ENCODE data around the gene CRK. TPM values are rescaled to one million over a fixed set of nuclear protein-coding genes. Genes with fewer than 3 reads are reported as not detected.

CRK gene
- total RNA-seq, 2 donors from 2014 or later = 12.5 to 17.7 TPM

DNA sequence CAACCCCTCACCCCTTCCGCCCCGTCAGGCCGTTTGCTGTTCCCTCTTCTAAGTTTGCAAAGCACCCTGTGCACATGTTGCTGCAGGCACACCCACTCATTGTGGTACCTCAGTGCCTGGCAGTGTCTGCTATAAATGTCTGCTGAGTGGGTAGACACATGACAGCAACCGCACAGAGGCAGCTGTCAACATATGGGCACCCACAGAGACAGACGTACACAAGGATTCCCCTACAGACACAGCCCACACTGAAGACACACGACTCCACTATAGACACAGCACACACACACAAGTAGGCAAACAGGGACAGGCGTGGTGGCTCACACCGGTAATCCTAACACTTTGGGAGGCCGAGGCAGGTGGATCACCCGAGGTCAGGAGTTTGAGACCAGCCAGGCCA, 17.8 kb upstream of the CRK start:
- H3K36me3 Mint-ChIP-seq = peaks cover 4 to 8% of the 10 kb centered on the region in 2 donors
- peak; percentile 39 to 62 for ATAC-seq

GRCh38 chr17:1473170-1473569, 17.1 kb upstream of the CRK start:
- ATAC-seq = peak; percentile 39 to 63
- Mint-ChIP-seq H3K9me3 (peaks cover 0 to 4% of the 10 kb centered on the region in 2 donors), H3K27ac (no peak overlapping the region), H3K36me3 (peaks cover 4 to 14% of the 10 kb centered on the region in 2 donors)
- no peak for DNase-seq (ENCODE audit: low spot score in 2 of 2)

More for the DNA sequence above, 17.8 kb upstream of the CRK start:
- Mint-ChIP-seq H3K9me3 (peaks cover 0 to 1% of the 10 kb centered on the region in 2 donors), H3K27ac (no peak overlapping the region)
- DNase-seq (ENCODE audit: low spot score in 2 of 2) = no peak

GRCh38 chr17:1471911-1472821, 16.1 kb upstream of the CRK start:
- H3K36me3 Mint-ChIP-seq = peaks cover 0 to 14% of the 10 kb centered on the region in 2 donors
- ATAC-seq (no peak), DNase-seq (ENCODE audit: low spot score in 2 of 2) (no peak)

DNA sequence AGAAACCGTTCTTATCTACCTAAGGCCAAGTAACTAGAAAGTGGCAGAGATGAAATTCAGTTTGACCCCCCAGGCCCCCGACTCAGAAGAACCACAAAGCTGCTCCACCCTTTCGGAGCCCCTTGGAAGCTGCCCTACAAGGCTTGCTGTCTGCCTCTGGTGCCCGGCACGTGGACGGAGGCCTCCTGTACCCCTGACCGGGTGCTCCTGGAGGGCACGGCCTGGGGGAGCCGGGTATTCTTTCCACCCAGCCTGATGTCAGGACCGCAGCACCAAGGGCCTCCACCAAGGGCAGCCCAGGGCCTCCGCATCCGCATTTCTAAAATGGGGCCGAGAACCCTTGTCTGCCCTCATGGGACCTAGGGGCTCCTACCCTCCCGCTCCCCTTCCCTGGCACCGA, 15.5 kb upstream of the CRK start:
- H3K36me3 Mint-ChIP-seq = peaks cover 0 to 14% of the 10 kb centered on the region in 2 donors
- ATAC-seq (no peak), DNase-seq (ENCODE audit: low spot score in 2 of 2) (no peak)
- no peak overlapping the region for H3K27ac Mint-ChIP-seq
- peaks cover 0 to 4% of the 10 kb centered on the region in 2 donors for H3K9me3 Mint-ChIP-seq

More at GRCh38 chr17:1471911-1472821, 16.1 kb upstream of the CRK start:
- Mint-ChIP-seq H3K27ac (no peak overlapping the region), H3K9me3 (peaks cover 0 to 4% of the 10 kb centered on the region in 2 donors)

- DNase-seq (ENCODE audit: low spot score in 2 of 2) (no peak), ATAC-seq (no peak)
- H3K27ac Mint-ChIP-seq = no peak overlapping the region
- H3K9me3 Mint-ChIP-seq = peaks cover 0 to 4% of the 10 kb centered on the region in 2 donors
- peaks cover 0 to 14% of the 10 kb centered on the region in 2 donors for H3K36me3 Mint-ChIP-seq
Observed at GRCh38 chr17:1470755-1471462, 14.9 kb upstream of the CRK start.

DNA sequence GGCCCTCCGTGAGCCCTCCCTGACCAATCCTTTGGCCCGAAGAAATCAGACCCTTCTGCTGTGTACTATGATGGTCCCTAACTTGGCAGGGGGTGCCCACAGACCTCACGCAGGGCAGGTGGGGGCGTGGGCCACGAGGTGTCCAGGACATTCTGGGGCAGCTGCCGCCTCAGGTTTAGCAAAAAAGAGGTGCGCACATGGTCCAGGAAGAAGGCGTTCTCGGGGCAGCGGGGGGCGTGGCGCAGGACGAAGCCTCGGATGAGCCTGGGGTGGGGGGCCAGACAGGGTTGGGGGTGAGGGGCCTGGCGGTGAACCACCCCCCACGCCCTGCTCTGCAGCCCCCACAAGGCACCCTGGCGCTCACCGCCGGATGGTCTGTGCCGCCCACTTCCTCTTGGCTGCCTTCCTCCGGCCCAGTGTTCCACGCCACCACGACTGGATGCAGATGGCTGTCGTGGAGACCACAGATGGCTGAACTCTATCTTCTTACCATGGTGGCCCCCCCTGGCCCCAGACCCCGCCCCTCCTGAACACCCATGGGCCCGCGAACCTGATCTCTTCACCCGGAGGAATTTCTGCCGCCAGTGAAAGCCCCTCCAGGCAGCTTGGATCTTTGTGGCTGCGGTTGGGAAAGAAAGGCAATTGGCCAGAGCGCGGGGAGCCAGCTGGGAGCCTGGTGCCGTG, 14.2 kb upstream of the CRK start:
- Mint-ChIP-seq H3K9me3 (peaks cover 0 to 4% of the 10 kb centered on the region in 2 donors), H3K27ac (no peak overlapping the region), H3K36me3 (peaks cover 0 to 14% of the 10 kb centered on the region in 2 donors)
- ATAC-seq (no peak), DNase-seq (ENCODE audit: low spot score in 2 of 2) (no peak)

DNA sequence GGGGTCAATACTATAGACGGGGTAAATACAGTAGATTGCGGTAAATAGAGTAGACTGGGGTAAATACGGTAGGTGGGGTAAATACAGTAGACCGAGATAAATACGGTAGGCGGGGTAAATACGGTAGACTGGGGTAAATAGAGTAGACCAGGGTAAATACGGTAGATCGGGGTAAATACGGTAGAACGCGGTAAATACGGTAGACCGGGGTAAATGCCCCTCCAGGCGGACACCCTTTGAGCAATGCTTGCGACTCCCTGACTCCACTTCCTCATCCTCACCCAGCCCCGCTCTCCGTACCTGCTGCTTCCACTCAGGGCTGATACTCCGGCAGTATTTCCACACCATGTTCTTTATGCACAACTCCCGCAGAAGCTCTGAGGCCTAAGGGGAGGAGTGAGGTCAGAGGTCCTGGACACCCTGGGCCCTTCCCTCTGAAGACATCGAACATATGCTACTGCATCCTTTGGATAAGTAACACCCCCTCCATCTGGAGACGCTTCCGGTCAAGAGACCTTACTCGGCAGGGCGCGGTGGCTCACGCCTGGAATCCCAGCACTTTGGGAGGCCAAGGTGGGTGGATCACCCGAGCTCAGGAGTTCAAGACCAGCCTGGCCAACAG, 13.3 kb upstream of the CRK start:
- H3K27ac Mint-ChIP-seq = no peak overlapping the region
- peaks cover 0 to 4% of the 10 kb centered on the region in 2 donors for H3K9me3 Mint-ChIP-seq
- DNase-seq (ENCODE audit: low spot score in 2 of 2) = no peak
- ATAC-seq = no peak
- H3K36me3 Mint-ChIP-seq = peaks cover 0 to 14% of the 10 kb centered on the region in 2 donors

- Mint-ChIP-seq H3K36me3 (peaks cover 0 to 17% of the 10 kb centered on the region in 2 donors), H3K27ac (no peak overlapping the region), H3K9me3 (peaks cover 0 to 4% of the 10 kb centered on the region in 2 donors)
- DNase-seq (ENCODE audit: low spot score in 2 of 2) = no peak
- ATAC-seq = no peak
Observed at GRCh38 chr17:1467898-1468492, 12.0 kb upstream of the CRK start.

DNA sequence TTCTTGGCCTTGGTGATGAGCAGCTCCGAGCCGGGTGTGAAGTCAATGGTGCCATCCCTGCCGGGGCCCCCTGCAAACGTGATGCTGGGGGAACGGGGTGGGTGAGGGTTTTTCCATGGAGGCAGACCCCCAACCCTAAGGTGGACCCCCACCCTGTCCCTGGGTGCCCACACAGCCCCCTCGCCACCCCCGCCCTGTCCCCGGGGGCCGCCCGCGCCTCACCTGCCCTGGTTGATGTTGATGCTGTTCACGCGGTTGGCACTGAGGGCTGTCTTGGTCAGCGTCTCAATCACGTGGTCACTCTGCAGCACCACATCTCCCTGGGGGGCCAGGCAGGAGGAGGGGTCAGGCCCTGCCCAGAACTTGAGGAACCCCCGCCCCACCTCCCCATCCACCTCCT, 11.2 kb upstream of the CRK start:
- ATAC-seq (no peak), DNase-seq (ENCODE audit: low spot score in 2 of 2) (no peak)
- no peak overlapping the region for H3K27ac Mint-ChIP-seq
- H3K36me3 Mint-ChIP-seq = peaks cover 0 to 20% of the 10 kb centered on the region in 2 donors
- peaks cover 0 to 4% of the 10 kb centered on the region in 2 donors for H3K9me3 Mint-ChIP-seq

- no peak for DNase-seq (ENCODE audit: low spot score in 2 of 2)
- no peak for ATAC-seq
- peaks cover 0 to 4% of the 10 kb centered on the region in 2 donors for H3K9me3 Mint-ChIP-seq
- H3K36me3 Mint-ChIP-seq = peaks cover 0 to 15% of the 10 kb centered on the region in 2 donors
- no peak overlapping the region for H3K27ac Mint-ChIP-seq
Observed at GRCh38 chr17:1464186-1464585, 8.2 kb upstream of the CRK start.

DNA sequence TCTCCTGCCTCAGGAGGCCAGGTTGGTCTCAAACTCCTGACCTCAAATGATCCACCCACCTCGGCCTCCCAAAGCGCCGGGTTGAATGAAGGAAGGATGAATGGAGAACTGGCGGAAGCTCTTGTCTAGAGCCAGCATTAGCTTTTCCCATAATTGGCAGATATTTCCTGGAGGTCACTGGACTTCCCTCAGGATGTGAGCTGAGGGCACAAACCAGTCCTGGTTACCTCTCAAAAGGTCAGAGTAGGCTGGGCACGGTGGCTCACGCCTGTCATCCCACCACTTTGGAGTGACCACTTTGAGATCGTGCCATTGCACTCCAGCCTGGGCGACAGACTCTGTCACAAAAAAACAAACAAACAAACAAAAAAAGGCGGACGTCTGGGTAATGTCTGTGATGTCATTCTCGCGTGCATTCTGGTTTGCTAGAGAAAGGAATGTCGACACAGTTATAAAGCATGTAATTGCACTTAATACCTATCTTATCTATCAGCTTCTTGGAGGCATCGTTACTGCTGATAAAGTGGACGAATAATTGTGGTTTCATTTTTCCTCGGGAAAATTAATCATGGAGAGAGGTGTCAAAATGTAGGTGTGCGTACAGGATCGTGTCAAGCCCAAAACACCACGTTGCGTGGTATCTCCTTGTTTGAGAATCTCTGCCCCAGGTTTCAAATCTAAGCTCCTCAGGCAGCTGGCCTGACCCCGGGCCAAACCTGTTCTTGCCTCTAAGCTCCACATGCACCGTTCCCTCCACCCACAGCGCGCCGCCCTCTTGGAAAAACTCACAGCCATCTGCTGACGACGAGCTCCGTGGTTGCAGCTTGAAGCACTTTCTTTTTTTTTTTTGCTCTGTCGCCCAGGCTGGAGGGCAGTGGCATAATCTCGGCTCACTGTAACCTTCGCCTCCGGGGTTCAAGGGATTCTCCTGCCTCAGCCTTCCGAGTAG, 6.4 kb upstream of the CRK start:
- peak overlapping the region; percentile 66 to 92 for H3K27ac Mint-ChIP-seq
- no peaks in the 10 kb centered on the region for H3K9me3 Mint-ChIP-seq
- H3K36me3 Mint-ChIP-seq = peaks cover 0 to 6% of the 10 kb centered on the region in 2 donors
- DNase-seq (ENCODE audit: low spot score in 2 of 2) (no peak), ATAC-seq (peak in 1 of 2 donors; percentile 17)

GRCh38 chr17:1461198-1461944, 5.3 kb upstream of the CRK start:
- H3K27ac Mint-ChIP-seq = no peak overlapping the region
- ATAC-seq (no peak), DNase-seq (ENCODE audit: low spot score in 2 of 2) (no peak)

DNA sequence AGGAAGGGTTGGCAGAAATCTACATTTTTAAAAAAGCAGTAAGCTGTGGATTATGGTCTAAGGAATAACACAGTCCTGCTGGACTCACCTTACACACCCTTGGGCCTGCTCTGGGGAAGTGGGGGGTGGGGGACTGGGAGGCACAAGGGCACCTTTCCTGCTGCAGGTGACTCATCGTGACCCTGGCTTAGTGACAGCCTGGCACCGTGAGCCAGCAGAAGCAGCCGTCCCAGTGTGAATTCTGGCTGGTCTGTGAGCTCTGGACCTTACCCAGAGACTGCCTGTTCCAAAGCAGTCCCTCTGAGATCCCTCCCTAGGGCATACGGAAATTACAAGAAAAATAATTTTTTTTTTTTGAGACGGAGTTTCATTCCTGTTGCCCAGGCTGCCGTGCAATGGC, 4.2 kb upstream of the CRK start:
- Mint-ChIP-seq H3K36me3 (peaks cover under 1 to 6% of the 10 kb centered on the region in 2 donors), H3K9me3 (no peaks in the 10 kb centered on the region), H3K27ac (no peak overlapping the region)
- no peak for DNase-seq (ENCODE audit: low spot score in 2 of 2)
- no peak for ATAC-seq

More at GRCh38 chr17:1461198-1461944, 5.3 kb upstream of the CRK start:
- no peaks in the 10 kb centered on the region for H3K9me3 Mint-ChIP-seq
- peaks cover 0 to 6% of the 10 kb centered on the region in 2 donors for H3K36me3 Mint-ChIP-seq

GRCh38 chr17:1455291-1455796, 688 bp downstream of the CRK start:
- Mint-ChIP-seq H3K27ac (peak overlapping the region; percentile 89 to 96), H3K9me3 (no peaks in the 10 kb centered on the region)
- ATAC-seq = peak; percentile 10 to 33

More at GRCh38 chr17:1455291-1455796, 688 bp downstream of the CRK start:
- H3K36me3 Mint-ChIP-seq = peaks cover 5 to 17% of the 10 kb centered on the region in 2 donors
- DNase-seq (ENCODE audit: low spot score in 2 of 2) = peak; percentile 41 to 64
